CD4-positive, CD25-positive, alpha-beta regulatory T cell (primary cell): ENCODE data around the gene NRM. TPM values are rescaled to one million over a fixed set of nuclear protein-coding genes. Genes with fewer than 3 reads are reported as not detected.
"Not testable (repeated sequence)": the region's sequence is repeated elsewhere in the genome, so short reads cannot be mapped to it uniquely, and the experiment has no call there.

Experiments used
- ATAC-seq, 2 donors: fragments of 150-1000 bp; cut with Tn5 transposase; one replicate each; pipeline ENCODE4 v1.10.0; 2021; ENCODE audit warnings: low read depth in 2 of 2, moderate number of reproducible peaks in 2 of 2, moderate library complexity in 1 of 2
- DNase-seq, 3 donors: peaks; one replicate each; pipeline versions ENCODE4 v3.0.0 to v3.0.0-alpha.2; 2012 to 2022; ENCODE audit warnings: mixed read lengths in 1 of 3
- H3K27ac ChIP-seq: one replicate; pipeline ENCODE4 v1.7.0; 2013; ENCODE audit warnings: mild to moderate bottlenecking, low read length; ENCODE audit not compliant: insufficient read depth, poor library complexity, severe bottlenecking
- H3K27me3 ChIP-seq: one replicate; pipeline ENCODE4 v1.7.0; 2013; ENCODE audit warnings: low read length; ENCODE audit not compliant: control insufficient read depth, insufficient read depth
- H3K36me3 ChIP-seq: one replicate; pipeline ENCODE4 v1.7.0; 2013; ENCODE audit warnings: mild to moderate bottlenecking, low read length, moderate library complexity; ENCODE audit not compliant: control insufficient read depth, insufficient read depth
- H3K4me1 ChIP-seq: 2 replicates; pipeline ENCODE4 v1.7.0; 2013; ENCODE audit warnings: mild to moderate bottlenecking, low read length; ENCODE audit not compliant: insufficient read depth, control insufficient read depth, poor library complexity, severe bottlenecking
- H3K4me3 ChIP-seq: one replicate; pipeline ENCODE4 v1.7.0; 2013; ENCODE audit warnings: low read depth, mild to moderate bottlenecking, low read length, moderate library complexity
- H3K9me3 ChIP-seq, 2 experiments: 1 replicate in 1 of 2; 2 replicates in 1 of 2; pipeline ENCODE4 v1.7.0; 2013; ENCODE audit warnings: low read length in 2 of 2, mild to moderate bottlenecking in 1 of 2, moderate library complexity in 1 of 2; ENCODE audit not compliant: control insufficient read depth in 2 of 2
- H3K27ac Mint-ChIP-seq, 3 donors: one replicate each; pipeline ENCODE4 v1.8.0; 2020 to 2022; ENCODE audit warnings: mild to moderate bottlenecking in 3 of 3, mixed read lengths in 3 of 3, moderate library complexity in 2 of 3
- H3K27me3 Mint-ChIP-seq: one replicate; pipeline ENCODE4 v1.8.0; 2022; ENCODE audit warnings: mild to moderate bottlenecking, mixed read lengths
- H3K36me3 Mint-ChIP-seq: one replicate; pipeline ENCODE4 v1.8.0; 2020; ENCODE audit warnings: mixed read lengths
- H3K4me1 Mint-ChIP-seq, 4 donors: one replicate each; pipeline ENCODE4 v1.8.0; 2020 to 2022; ENCODE audit warnings: mixed read lengths in 4 of 4, mild to moderate bottlenecking in 1 of 4
- H3K4me3 Mint-ChIP-seq, 4 donors: one replicate each; pipeline ENCODE4 v1.8.0; 2020 to 2022; ENCODE audit warnings: mild to moderate bottlenecking in 4 of 4, mixed read lengths in 4 of 4, moderate library complexity in 3 of 4
- H3K9me3 Mint-ChIP-seq, 7 donors: one replicate each; pipeline ENCODE4 v1.8.0; 2020 to 2022; ENCODE audit warnings: mixed read lengths in 7 of 7, mild to moderate bottlenecking in 3 of 7, moderate library complexity in 2 of 7
- polyA plus RNA-seq, 4 donors: library from polyadenylated mRNA; unstranded; fragments of 300-500 nt; fragmentation: Illumina TruSeq; gene quantifications; one replicate each; pipeline ENCODE4 v1.2.3, GENCODE V29; 2021
- total RNA-seq: library from RNA; stranded (reverse); gene quantifications from one replicate; pipeline ENCODE4 v1.2.3, GENCODE V29; 2022

The NRM gene
- total and polyA plus RNA-seq, 5 donors from 2014 or later = 7.5 to 17.7 (median 9.0) TPM

DNA sequence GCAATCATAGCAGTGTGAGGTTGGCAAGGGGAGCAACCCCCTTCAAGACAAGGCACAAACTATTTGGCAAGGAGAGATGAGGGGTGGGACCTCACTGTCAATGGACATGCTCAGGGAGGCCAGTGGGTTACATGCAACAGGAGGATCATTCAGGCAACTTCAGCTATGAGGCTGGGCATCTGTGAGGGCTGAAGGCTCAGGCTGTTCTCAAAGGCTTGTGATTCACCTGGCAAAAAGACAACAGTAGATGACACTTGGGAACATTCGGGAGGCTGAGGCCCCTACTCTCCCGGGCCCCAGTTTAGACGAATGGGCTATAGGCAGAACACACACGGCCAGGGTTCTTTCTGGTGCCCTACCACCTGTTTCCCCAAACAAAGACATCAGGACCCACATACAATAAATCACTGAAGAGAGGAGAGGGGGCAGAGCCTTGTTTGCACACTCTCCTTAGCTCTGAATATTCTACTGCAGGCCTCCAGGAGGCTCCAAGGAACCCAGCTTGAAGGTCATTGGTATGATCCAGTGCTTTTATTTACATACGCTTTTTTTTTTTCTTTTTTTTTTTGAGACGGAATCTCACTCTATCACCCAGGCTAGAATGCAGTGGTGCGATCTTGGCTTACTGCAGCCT lies 37.3 kb upstream of the NRM start:
- H3K4me1 ChIP-seq = peaks cover 23% of the 10 kb centered on the region
- H3K27ac ChIP-seq = peak overlapping the region; percentile 2
- H3K9me3 ChIP-seq = no peaks in the 10 kb centered on the region
- DNase-seq = no peak
- H3K9me3 Mint-ChIP-seq = no peaks in the 10 kb centered on the region
- H3K27me3 ChIP-seq = no peaks in the 10 kb centered on the region
- H3K36me3 ChIP-seq = peaks cover 34% of the 10 kb centered on the region
- peaks cover 8 to 57% (median 28%) of the 10 kb centered on the region in 4 donors for H3K4me1 Mint-ChIP-seq
- peak overlapping the region; percentile 44 to 92 (median 71) for H3K27ac Mint-ChIP-seq
- H3K4me3 Mint-ChIP-seq = peak overlapping the region in 2 of 4 donors; percentile 21 to 54
- H3K4me3 ChIP-seq = no peak overlapping the region
- H3K36me3 Mint-ChIP-seq = peaks cover 23% of the 10 kb centered on the region
- H3K27me3 Mint-ChIP-seq = no peaks in the 10 kb centered on the region
- ATAC-seq = no peak

DNA sequence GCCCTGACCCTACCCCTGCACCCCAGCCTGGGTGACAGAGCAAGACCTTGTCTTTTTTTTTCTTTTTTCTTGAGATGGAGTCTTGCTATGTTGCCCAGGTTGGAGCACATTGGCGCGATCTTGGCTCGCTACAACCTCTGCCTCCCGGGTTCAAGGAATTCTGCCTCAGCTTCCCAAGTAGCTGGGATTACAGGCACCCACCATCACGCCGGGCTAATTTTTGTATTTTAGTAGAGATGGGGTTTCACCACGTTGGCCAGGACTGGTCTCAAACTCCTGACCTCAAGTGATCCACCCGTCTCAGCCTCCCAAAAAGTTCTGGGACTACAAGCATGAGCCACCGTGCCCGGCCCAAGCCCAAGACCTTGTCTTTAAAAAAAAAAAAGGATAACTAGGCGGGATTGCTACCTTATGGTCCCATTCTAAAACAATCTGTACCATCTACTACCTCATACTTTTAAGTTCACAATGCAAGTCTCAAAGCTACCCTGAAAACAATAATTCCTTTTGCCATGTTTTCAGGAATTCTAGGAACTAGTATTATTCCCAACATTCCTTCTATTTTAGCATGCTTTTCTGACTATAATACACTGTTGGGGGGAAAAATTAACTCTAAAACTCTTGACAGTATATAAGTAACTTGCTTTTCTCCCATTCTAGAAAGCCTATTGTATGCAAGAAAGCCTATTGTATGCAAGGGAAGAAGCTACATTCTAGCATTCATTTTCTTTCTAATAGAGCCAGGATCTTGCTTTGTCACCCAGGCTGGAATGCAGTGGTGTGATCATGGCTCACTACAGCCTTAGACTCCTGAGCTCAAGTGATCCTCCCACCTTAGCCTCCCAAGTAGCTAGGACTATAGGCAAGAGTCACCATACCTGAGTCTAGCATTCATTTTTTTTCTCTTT lies 36.0 kb upstream of the NRM start:
- no peaks in the 10 kb centered on the region for H3K9me3 ChIP-seq
- DNase-seq (no peak), ATAC-seq (no peak)
- no peaks in the 10 kb centered on the region for H3K9me3 Mint-ChIP-seq
- peaks cover 38% of the 10 kb centered on the region for H3K36me3 ChIP-seq
- H3K4me3 Mint-ChIP-seq = peak overlapping the region in 1 of 4 donors; percentile 69
- H3K36me3 Mint-ChIP-seq = peaks cover 24% of the 10 kb centered on the region
- peak overlapping the region in 1 of 3 donors; percentile 55 for H3K27ac Mint-ChIP-seq
- H3K27me3 Mint-ChIP-seq = no peaks in the 10 kb centered on the region
- H3K27ac ChIP-seq = peak overlapping the region; percentile 23
- peaks cover 36% of the 10 kb centered on the region for H3K4me1 ChIP-seq
- peaks cover 14 to 62% (median 34%) of the 10 kb centered on the region in 4 donors for H3K4me1 Mint-ChIP-seq
- H3K4me3 ChIP-seq = no peak overlapping the region
- no peaks in the 10 kb centered on the region for H3K27me3 ChIP-seq

DNA sequence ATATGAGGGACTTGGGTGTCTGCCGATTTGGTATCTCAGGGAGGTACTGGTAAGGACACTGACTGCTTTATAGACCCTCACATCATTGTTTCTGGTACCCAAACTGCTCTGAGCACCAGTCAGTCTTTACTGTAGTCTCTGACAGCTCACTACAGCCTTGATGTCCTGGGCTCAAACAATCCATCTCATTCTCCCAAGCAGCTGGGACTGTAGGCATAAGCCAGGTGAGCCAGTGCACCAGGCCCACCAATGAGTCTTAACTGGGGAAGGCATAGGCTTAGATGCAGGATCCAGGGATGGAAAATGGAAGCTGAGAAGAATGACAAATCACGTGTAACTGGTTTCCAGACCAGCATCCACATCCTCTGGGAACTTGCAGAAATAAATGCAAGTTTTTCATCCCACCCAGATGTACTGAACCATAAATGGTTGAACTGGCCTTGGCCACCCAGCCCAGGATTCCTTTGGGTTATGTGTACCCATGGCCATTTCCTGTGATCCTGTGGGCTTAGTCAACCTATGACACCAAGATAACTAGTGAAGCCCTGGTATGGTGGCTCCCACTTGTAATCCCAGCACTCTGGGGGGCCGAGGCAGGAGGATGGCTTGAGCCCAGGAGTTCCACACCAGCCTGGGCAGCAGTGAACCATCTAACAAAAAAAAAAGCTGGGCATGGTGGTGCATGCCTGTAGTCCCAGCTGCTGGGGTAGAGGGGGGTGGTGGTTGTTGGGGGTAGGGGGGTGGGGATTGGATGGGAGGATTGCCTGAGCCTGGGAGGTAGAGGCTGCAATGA lies 35.1 kb upstream of the NRM start:
- Histone ChIP-seq H3K27ac (peak overlapping the region; percentile 52), H3K27me3 (no peaks in the 10 kb centered on the region), H3K4me3 (no peak overlapping the region), H3K4me1 (peaks cover 38% of the 10 kb centered on the region), H3K9me3 (no peaks in the 10 kb centered on the region), H3K36me3 (peaks cover 38% of the 10 kb centered on the region)
- no peak for ATAC-seq
- Mint-ChIP-seq H3K27ac (peak overlapping the region in 1 of 3 donors; percentile 78), H3K36me3 (peaks cover 24% of the 10 kb centered on the region), H3K4me3 (peak overlapping the region in 1 of 4 donors; percentile 61), H3K9me3 (peaks cover 0 to 1% (median 0%) of the 10 kb centered on the region in 7 donors), H3K4me1 (peaks cover 14 to 60% (median 35%) of the 10 kb centered on the region in 4 donors), H3K27me3 (peaks cover 4% of the 10 kb centered on the region)
- DNase-seq = no peak

DNA sequence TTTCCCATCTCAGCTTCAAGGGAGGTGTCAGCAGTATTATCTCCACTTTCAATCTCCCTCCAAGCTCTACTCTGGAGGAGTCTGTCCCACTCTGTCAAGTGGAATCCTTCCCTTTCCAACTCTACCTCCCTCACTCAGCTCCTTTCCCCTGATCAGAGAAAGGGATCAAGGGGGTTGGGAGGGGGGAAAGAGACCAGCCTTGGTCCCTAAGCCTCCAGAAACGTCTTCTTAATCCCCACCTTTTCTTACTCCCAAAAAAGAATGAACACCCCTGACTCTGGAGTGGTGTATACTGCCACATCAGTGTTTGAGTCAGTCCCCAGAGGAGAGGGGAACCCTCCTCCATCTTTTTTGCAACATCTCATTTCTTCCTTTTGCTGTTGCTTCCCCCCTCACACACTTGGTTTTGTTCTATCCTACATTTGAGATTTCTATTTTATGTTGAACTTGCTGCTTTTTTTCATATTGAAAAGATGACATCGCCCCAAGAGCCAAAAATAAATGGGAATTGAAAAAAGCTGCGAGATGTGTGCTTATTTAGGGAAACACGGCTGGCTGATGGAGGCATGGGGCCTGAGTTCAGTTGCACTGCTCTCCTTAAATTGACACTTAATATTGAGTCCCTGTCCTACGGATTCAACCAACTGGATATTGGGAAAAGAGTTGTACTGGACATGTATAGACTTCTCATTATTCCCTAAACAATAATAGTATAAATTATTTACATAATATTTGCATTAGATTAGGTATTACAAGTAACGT lies 34.3 kb upstream of the NRM start:
- Mint-ChIP-seq H3K27ac (peak overlapping the region in 2 of 3 donors; percentile 23 to 67), H3K4me1 (peaks cover 15 to 52% (median 33%) of the 10 kb centered on the region in 4 donors), H3K4me3 (peak overlapping the region in 2 of 4 donors; percentile 61), H3K36me3 (peaks cover 24% of the 10 kb centered on the region), H3K9me3 (peaks cover 0 to 1% (median 0%) of the 10 kb centered on the region in 7 donors), H3K27me3 (peaks cover 8% of the 10 kb centered on the region)
- no peaks in the 10 kb centered on the region for H3K9me3 ChIP-seq
- DNase-seq (no peak), ATAC-seq (no peak)
- H3K4me1 ChIP-seq = peaks cover 30% of the 10 kb centered on the region
- peaks cover 38% of the 10 kb centered on the region for H3K36me3 ChIP-seq
- no peak overlapping the region for H3K4me3 ChIP-seq
- peak overlapping the region; percentile 52 for H3K27ac ChIP-seq
- no peaks in the 10 kb centered on the region for H3K27me3 ChIP-seq

DNA sequence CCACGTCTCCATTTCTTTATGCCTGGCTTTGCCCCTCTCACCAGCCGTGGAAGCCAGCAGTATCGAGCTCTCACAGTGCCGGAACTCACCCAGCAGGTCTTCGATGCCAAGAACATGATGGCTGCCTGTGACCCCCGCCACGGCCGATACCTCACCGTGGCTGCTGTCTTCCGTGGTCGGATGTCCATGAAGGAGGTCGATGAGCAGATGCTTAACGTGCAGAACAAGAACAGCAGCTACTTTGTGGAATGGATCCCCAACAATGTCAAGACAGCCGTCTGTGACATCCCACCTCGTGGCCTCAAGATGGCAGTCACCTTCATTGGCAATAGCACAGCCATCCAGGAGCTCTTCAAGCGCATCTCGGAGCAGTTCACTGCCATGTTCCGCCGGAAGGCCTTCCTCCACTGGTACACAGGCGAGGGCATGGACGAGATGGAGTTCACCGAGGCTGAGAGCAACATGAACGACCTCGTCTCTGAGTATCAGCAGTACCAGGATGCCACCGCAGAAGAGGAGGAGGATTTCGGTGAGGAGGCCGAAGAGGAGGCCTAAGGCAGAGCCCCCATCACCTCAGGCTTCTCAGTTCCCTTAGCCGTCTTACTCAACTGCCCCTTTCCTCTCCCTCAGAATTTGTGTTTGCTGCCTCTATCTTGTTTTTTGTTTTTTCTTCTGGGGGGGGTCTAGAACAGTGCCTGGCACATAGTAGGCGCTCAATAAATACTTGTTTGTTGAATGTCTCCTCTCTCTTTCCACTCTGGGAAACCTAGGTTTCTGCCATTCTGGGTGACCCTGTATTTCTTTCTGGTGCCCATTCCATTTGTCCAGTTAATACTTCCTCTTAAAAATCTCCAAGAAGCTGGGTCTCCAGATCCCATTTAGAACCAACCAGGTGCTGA lies 33.3 kb upstream of the NRM start:
- Histone ChIP-seq H3K4me1 (peaks cover 33% of the 10 kb centered on the region), H3K27ac (peak overlapping the region; percentile 52), H3K36me3 (peaks cover 38% of the 10 kb centered on the region)
- peak overlapping the region; percentile 52 to 67 (median 59) for H3K27ac Mint-ChIP-seq
- not testable (repeated sequence) for ATAC-seq, H3K9me3 Mint-ChIP-seq, H3K9me3 ChIP-seq, H3K4me3 ChIP-seq, H3K27me3 ChIP-seq, DNase-seq, H3K27me3 Mint-ChIP-seq
- peaks cover 21 to 57% (median 39%) of the 10 kb centered on the region in 4 donors for H3K4me1 Mint-ChIP-seq
- H3K4me3 Mint-ChIP-seq = peak overlapping the region; percentile 27 to 99 (median 45)
- peaks cover 24% of the 10 kb centered on the region for H3K36me3 Mint-ChIP-seq

DNA sequence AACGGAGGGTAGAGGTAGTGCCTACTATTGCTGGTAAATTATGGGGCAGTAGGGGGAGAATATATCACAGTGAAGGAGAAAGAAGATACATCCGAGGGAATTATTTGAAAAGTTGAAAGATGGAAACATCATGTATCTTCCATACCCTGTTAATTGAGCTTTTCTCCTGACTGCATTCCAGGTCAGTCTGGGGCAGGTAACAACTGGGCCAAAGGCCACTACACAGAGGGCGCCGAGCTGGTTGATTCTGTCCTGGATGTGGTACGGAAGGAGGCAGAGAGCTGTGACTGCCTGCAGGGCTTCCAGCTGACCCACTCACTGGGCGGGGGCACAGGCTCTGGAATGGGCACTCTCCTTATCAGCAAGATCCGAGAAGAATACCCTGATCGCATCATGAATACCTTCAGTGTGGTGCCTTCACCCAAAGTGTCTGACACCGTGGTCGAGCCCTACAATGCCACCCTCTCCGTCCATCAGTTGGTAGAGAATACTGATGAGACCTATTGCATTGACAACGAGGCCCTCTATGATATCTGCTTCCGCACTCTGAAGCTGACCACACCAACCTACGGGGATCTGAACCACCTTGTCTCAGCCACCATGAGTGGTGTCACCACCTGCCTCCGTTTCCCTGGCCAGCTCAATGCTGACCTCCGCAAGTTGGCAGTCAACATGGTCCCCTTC lies 32.5 kb upstream of the NRM start:
- Mint-ChIP-seq H3K27ac (peak overlapping the region; percentile 59 to 98 (median 91)), H3K36me3 (peaks cover 24% of the 10 kb centered on the region), H3K4me3 (peak overlapping the region; percentile 98 to 99 (median 99)), H3K4me1 (peaks cover 21 to 64% (median 43%) of the 10 kb centered on the region in 4 donors)
- not testable (repeated sequence) for H3K9me3 Mint-ChIP-seq, H3K27me3 ChIP-seq, DNase-seq, H3K27me3 Mint-ChIP-seq, H3K9me3 ChIP-seq, ATAC-seq, H3K4me3 ChIP-seq
- H3K4me1 ChIP-seq = peaks cover 36% of the 10 kb centered on the region
- peaks cover 38% of the 10 kb centered on the region for H3K36me3 ChIP-seq
- H3K27ac ChIP-seq = peak overlapping the region; percentile 94
